ENCODE results near the gene PRKRIP1.
"Not testable (repeated sequence)": the region's sequence is repeated elsewhere in the genome, so short reads cannot be mapped to it uniquely, and the experiment has no call there.

Gene PRKRIP1

GRCh38 chr7:102469351-102469971, 73.3 kb downstream of the PRKRIP1 start:
- no peak for DNase-seq (ENCODE audit: low read depth)
- TF ChIP-seq MYC (IDR thresholded peaks at IDR 0.05; ENCODE audit: low read depth, low read length) (no peak), MAX (IDR thresholded peaks at IDR 0.05; ENCODE audit: low read depth, low read length) (no peak), POLR2A (IDR thresholded peaks at IDR 0.05; ENCODE audit: extremely low read depth, insufficient read length) (no peak), CTCF (IDR thresholded peaks at IDR 0.05; ENCODE audit: low read depth, low read length) (no peak)
- H3K4me3 ChIP-seq (ENCODE audit: low read depth, low read length) = no peak overlapping the region

GRCh38 chr7:102469972-102470825, 74.0 kb downstream of the PRKRIP1 start:
- no peak for TF ChIP-seq MAX (IDR thresholded peaks at IDR 0.05; ENCODE audit: low read depth, low read length)
- no peak for TF ChIP-seq MYC (IDR thresholded peaks at IDR 0.05; ENCODE audit: low read depth, low read length)
- TF ChIP-seq CTCF (IDR thresholded peaks at IDR 0.05; ENCODE audit: low read depth, low read length) = no peak
- TF ChIP-seq POLR2A (IDR thresholded peaks at IDR 0.05; ENCODE audit: extremely low read depth, insufficient read length) = no peak
- H3K4me3 ChIP-seq (ENCODE audit: low read depth, low read length) = no peak overlapping the region
- no peak for DNase-seq (ENCODE audit: low read depth)

GRCh38 chr7:102471791-102472125, 75.6 kb downstream of the PRKRIP1 start:
- TF ChIP-seq CTCF (IDR thresholded peaks at IDR 0.05; ENCODE audit: low read depth, low read length) (no peak), MAX (IDR thresholded peaks at IDR 0.05; ENCODE audit: low read depth, low read length) (no peak), MYC (IDR thresholded peaks at IDR 0.05; ENCODE audit: low read depth, low read length) (no peak), POLR2A (IDR thresholded peaks at IDR 0.05; ENCODE audit: extremely low read depth, insufficient read length) (no peak)
- H3K4me3 ChIP-seq (ENCODE audit: low read depth, low read length) = no peak overlapping the region

GRCh38 chr7:102472126-102473041, 76.2 kb downstream of the PRKRIP1 start:
- TF ChIP-seq MAX (IDR thresholded peaks at IDR 0.05; ENCODE audit: low read depth, low read length) = no peak
- no peak for TF ChIP-seq POLR2A (IDR thresholded peaks at IDR 0.05; ENCODE audit: extremely low read depth, insufficient read length)
- no peak for TF ChIP-seq CTCF (IDR thresholded peaks at IDR 0.05; ENCODE audit: low read depth, low read length)
- TF ChIP-seq MYC (IDR thresholded peaks at IDR 0.05; ENCODE audit: low read depth, low read length) = no peak
- no peak for DNase-seq (ENCODE audit: low read depth)
- no peak overlapping the region for H3K4me3 ChIP-seq (ENCODE audit: low read depth, low read length)

More at GRCh38 chr7:102471791-102472125, 75.6 kb downstream of the PRKRIP1 start:
- no peak for DNase-seq (ENCODE audit: low read depth)

- no peak for TF ChIP-seq CTCF (IDR thresholded peaks at IDR 0.05; ENCODE audit: low read depth, low read length)
- no peak for TF ChIP-seq POLR2A (IDR thresholded peaks at IDR 0.05; ENCODE audit: extremely low read depth, insufficient read length)
- TF ChIP-seq MAX (IDR thresholded peaks at IDR 0.05; ENCODE audit: low read depth, low read length) = no peak
- TF ChIP-seq MYC (IDR thresholded peaks at IDR 0.05; ENCODE audit: low read depth, low read length) = no peak
- no peak overlapping the region for H3K4me3 ChIP-seq (ENCODE audit: low read depth, low read length)
- DNase-seq (ENCODE audit: low read depth) = no peak
These were observed 77.3 kb downstream of the PRKRIP1 start for GRCh38 chr7:102473271-102473991.

GRCh38 chr7:102474116-102474515, 78.0 kb downstream of the PRKRIP1 start:
- not testable (repeated sequence) for H3K4me3 ChIP-seq (ENCODE audit: low read depth, low read length); DNase-seq (ENCODE audit: low read depth)

- not testable (repeated sequence) for DNase-seq (ENCODE audit: low read depth)
These were observed 78.7 kb downstream of the PRKRIP1 start for GRCh38 chr7:102474736-102475435.

More at GRCh38 chr7:102474736-102475435, 78.7 kb downstream of the PRKRIP1 start:
- not testable (repeated sequence) for H3K4me3 ChIP-seq (ENCODE audit: low read depth, low read length)

All from NB4 (cell line).